ENCODE data around the gene GTF2IRD1. TPM values are rescaled to one million over a fixed set of nuclear protein-coding genes. Genes with fewer than 3 reads are reported as not detected.
"Not testable (repeated sequence)": the region's sequence is repeated elsewhere in the genome, so short reads cannot be mapped to it uniquely, and the experiment has no call there.

Gene GTF2IRD1
- polyA plus RNA-seq, 10 donors: 30.9 to 45.9 (median 38.7) TPM

- DNase-seq: no peak
Measured at GRCh38 chr7:74467876-74468275, 14.2 kb downstream of the GTF2IRD1 start.

- no peak for DNase-seq
Measured at GRCh38 chr7:74470504-74470903, 16.8 kb downstream of the GTF2IRD1 start.

DNA sequence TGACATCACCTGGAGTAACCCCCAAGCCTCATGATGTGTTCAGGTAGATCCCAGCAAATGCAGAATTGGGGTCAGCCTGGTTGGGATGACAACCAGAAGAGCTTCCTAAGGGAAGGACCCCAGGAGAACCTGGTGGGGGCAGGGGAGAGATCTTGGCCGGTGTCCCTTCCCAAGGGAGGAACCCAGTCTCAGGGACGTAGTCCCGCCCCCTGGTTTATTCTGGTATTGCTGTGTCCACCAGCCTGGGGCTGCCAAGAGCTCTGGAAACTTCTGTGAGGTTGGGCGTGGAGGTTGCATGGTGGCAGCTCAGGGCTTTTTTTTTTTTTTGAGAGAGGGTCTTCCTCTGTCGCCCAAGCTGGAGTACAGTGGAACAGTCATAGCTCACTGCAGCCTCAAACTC, 19.4 kb downstream of the GTF2IRD1 start:
- no peak for DNase-seq

DNA sequence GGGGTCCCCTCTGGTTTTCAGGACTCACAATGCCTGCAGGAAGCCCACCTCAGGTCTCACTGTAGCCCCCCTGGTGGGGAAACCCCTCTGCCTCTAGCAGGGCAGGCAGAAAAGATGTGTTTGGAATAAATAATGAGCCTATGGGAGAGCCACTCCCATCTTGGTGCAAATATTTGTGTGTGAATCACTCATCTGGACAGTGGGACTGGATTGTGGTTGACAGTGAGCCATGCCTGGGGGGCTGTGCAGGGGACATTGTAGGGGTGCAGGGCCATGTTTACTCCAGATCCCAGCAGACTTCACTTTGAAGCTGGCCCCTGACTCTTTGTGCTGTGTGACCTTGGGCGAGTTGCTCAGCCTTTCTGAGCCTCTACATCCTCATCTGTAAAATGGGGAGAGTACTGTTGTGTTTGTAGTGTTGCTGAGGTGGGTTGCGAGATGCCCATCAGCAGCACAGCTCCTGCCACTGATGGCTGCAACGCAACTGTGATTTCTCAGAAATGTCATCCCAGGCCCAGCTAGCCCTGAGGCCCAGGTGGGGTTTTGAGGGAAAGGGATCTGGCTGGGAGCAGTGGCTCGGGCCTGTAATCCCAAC, 20.7 kb downstream of the GTF2IRD1 start:
- no peak for DNase-seq

DNA sequence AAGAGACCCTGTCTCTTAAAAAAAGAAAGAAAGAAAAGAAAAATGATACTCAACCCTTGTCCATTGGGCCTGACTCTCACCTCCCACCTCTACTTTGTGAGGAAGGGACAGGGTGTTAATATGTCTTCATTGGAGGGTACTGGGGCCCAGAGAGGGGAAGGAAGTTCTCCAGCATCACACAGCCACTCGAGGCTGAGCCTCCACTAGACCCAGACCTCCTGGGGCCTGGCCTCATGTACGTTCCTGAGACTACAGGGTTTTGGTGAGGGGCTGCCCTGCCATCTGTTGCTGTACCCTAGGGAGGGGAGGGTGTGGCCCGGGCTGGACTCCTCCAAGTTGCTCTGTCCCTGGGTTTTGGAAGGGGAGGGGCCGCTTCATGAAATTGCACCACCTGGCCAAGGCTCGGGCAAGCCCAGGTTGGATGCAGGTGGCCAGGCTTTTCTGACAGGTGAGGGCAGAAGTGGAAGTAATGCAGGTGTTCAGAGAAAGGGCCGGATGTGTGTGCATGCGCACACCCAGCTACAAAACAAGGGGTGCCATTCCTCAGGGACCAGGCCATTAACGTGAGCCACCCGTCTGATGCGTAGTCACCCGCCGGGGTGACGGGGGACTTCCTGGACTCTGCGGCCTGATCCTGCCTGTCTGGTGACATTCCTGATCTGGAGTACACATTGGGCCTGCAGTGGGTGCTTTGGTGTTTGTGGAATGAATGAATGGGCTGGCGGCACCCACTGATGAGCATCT, 21.7 kb downstream of the GTF2IRD1 start:
- DNase-seq: no peak

GRCh38 chr7:74475987-74476350, 22.3 kb downstream of the GTF2IRD1 start:
- DNase-seq: no peak

DNA sequence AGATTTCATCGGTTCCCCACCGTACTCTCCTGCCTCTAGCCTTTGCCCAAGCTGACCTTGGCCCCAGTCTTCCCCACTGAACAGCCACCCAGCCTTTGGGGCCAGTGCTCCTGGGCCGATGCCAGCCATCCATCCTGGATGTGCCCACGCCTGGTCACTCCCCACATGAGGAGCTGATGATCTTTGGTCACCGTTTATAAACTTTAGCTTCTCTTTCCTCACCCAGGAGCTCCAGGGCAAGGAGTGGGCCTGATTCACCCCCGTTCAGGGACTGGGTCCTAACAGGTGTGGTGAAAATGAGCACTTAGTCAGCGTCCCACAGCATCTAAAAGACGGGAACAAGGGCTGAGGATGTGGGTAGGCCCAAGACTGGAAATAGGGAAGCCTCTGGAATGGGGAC, 22.9 kb downstream of the GTF2IRD1 start:
- DNase-seq: no peak

GRCh38 chr7:74478671-74479065, 25.0 kb downstream of the GTF2IRD1 start:
- no peak for DNase-seq

DNA sequence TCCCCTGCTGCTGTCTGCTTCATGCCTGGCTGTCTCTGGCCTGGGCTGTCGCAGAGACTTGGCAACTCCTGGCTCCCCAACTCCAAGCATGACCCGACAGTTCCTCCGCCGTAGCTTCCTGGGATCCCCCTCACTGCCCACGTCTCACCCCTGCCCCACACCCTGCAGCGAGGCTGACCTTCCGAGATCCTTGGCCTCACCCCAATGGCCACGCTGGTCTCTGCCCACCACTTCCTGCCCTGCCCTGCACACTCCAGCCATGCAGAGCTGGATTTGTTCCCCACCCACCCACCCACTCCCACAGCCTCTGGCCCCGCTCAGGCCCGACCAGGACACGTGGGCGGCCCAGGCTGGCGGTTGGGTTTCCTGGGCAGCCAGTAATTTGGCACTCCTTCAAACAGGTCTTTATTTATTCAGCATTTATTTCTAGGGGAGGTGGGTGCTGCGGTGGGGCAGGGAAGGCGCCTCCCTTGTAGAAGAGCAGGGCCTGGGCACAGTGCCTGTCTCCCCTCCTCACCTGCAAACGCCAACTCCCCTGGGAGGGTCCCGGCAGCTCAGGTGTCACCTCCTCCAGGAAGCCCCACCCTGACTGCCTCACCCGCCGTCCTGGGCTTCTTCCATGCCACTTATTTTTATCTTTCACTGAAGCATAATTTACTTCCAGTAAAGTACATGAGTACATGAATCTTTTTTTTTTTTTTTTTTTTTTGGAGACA, 25.5 kb downstream of the GTF2IRD1 start:
- peak in 1 of 3 donors; percentile 12 for DNase-seq

- DNase-seq: peak; percentile 83 to 86 (median 83)
Measured at GRCh38 chr7:74479961-74480829, 26.5 kb downstream of the GTF2IRD1 start.

- no peak for DNase-seq
Measured at GRCh38 chr7:74480861-74481417, 27.2 kb downstream of the GTF2IRD1 start.

- peak in 1 of 3 donors; percentile 24 for DNase-seq
Measured at GRCh38 chr7:74481458-74482196, 27.9 kb downstream of the GTF2IRD1 start.

DNA sequence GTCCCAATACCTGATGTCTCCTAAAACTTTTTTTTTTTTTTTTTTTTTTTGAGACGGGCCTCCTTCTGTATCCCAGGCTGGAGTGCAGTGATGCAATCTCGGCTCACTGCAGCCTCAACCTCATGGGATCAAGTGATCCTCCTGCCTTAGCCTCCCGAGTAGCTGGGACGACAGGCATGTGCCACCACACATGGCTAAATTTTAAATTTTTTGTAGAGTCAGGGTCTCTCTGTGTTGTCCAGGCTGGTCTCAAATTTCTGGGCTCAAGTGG, 28.4 kb downstream of the GTF2IRD1 start:
- DNase-seq: no peak

DNA sequence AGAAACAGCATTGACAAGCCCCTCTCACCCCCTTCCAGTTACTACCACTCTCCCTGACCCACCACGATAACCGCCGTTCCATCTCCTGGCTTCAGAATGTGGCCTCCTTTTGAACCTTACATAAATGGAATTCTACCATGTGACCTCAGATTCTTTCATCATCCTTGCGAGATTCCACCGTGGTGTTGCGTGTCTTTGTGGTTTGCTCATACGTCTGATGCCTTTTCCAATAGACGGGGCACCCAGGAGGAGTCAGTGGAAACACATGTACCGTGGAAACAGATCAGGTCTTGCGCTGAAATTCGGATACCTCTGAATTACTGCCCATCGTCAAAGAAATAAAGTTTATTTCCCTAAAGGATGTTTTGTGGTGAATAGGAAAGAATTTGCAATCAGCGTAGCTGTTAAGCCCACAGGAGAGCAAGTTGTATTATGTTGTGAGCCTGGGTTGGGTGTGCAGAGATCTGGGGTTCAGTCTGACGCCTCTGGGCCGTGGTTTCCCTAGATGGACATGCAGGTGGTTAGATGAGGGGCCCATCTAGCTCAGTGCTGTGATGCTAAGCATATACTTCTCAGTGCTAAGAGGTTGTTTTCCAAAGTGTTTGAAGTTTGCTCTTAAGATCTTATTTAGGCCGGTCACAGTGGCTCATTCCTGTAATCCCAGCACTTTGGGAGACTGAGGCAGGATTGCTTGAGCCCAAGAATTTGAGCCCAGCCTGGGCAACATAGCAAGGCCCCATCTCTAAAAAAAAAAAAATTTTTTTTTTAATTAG, 29.1 kb downstream of the GTF2IRD1 start:
- DNase-seq: peak in 2 of 3 donors; percentile 42 to 89

DNA sequence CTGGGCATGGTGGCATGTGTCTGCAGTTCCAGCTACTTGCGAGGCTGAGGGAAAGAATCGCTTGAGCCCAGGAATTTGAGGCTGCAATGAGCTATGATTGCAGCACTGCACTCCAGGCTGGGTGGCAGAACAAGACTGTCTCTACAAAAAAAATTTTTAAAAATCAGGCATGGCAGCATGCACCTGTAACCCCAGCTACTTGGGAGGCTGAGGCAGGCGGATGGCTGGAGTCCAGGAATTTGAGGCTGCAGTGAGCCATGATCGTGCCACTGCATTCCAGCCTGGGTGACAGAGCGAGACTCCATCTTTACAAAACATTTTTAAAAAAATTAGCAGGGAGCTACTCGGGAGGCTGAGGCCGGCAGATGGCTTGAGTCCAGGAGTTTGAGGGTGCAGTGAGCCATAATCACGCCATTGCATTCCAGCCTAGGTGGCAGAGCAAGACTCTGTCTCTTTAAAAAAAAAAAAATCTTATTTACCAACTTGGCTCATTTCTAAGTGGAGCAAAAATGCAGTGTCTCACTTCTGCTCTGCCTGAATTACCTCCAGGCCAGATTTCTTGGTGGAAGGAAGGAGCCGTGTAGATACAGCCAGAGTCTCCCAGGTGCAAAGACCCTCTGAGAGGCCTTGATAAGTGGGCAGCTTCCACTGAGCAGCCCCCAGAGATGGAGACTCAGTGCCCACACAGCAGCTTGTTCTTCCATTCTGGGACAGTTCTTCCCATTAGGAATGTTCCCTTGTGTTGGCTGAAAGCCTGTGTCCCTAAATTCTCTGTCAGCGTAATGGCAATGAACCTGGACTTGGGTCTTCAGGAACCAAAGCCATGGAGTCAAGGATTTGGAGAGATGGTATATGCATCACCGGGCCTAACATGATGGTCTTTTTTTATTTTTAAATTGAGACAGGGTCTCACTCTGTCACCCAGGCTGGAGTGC, 30.0 kb downstream of the GTF2IRD1 start:
- peak in 1 of 3 donors; percentile 9 for DNase-seq

DNA sequence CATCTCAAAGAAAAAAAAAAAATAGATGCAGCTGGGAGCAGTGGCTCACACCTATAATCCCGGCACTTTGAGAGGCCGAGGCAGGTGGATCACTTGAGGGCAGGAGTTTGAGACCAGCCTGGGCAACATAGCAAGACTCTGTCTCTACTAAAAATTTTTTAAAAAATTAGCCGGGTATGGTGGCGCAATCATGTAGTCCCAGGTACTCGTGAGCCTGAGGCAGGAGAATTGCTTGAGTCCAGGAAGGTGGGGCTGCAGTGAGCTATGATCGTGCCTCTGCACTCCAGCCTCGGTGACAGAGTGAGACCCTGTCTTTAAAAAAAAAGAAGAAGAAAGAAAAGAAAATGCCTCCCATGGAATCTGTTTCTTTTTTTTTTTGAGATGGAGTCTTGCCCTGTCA, 31.9 kb downstream of the GTF2IRD1 start:
- DNase-seq: no peak

- DNase-seq: not testable (repeated sequence)
Measured at GRCh38 chr7:74488518-74489030, 34.9 kb downstream of the GTF2IRD1 start.

GRCh38 chr7:74489997-74490945, 36.6 kb downstream of the GTF2IRD1 start:
- DNase-seq: no peak
